HG03045 (cell line): ENCODE measurements around the gene MAD1L1.
"Not testable (repeated sequence)": the region's sequence is repeated elsewhere in the genome, so short reads cannot be mapped to it uniquely, and the experiment has no call there.

Experiments used
- ATAC-seq: cut with Tn5 transposase; IDR thresholded peaks from one replicate; pipeline ENCODE4 v1.9.1; 2021; ENCODE audit warnings: mild to moderate bottlenecking, moderate library complexity; ENCODE audit not compliant: unreplicated experiment

The MAD1L1 gene

DNA sequence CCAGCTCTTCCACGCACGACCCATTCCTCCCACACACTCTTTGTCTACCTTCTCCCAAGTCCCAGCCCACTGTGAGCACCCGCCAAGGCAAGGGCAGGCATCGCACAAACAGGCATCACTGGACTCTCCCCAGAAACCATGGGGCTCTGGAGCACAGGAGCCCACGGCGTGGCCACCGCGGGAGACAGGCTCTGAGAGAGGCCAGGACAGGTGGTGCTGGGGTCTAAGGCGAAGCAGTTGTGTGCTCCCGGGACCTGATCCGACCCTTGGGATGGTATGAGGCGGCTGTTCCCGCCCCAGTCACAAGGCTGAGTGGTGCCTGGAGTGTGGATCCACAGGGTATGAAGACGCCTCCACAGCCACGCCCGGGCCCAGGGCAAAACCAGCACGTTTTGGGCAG lies 156.9 kb downstream of the MAD1L1 start:
- no peak for ATAC-seq

DNA sequence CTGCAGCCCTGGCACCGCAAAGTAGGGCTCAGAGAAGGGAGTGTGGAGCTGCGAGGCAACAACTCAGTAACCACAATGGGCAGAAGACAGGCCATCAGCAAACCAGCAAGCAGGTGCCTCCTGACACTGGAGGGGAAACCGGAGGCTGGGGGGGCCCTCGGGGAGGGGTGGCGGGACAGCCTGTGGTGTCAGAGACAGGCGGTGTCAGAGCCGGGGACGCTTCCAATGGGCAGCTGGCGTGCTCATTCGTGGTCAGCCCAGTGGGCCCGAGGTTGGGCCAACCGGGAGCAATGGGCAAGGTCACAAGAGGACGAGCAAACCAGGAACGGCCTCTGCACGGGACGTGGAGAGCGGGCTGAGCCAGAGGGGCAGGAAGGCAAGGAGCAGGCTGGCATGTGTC lies 158.1 kb downstream of the MAD1L1 start:
- no peak for ATAC-seq

DNA sequence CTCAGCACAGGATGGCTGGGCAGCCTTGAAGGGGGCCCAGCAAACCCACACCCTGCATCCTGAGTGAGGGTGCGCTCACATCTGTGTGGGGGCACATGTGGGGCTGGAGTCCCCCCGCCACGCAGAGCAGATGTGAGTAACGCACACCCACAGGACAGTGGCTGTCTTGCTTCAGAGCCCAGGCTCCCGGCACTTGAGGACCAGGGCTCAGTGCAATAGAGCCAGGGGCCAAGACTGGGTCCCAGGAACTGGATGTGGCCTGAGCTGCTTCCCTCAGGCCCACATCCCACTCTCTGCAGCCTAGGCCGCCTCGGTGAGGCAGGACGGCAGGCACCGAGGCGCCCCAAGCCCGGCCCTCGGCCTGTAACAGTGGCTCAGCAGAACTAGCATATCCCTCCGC lies 159.9 kb downstream of the MAD1L1 start:
- no peak for ATAC-seq

DNA sequence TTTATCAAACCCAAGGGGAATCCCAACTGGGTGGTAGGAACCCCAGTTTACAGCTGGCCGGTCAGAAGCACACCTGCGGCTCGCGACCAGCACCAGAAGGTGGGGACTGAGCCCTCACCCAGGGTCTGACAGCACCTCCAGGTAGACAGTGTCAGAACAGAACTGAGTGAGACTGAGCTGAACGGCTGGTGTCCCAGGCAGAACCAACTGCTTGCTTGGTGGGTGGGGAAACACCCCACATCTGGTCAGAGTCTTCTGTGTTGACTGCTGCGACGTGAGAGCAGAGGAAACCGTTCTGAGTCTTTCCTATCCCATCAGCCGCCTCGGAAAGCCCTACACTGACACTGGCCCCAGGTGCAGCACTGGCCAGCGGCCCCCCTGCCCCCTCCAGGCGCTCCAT lies 160.7 kb downstream of the MAD1L1 start:
- peak; percentile 82 for ATAC-seq

DNA sequence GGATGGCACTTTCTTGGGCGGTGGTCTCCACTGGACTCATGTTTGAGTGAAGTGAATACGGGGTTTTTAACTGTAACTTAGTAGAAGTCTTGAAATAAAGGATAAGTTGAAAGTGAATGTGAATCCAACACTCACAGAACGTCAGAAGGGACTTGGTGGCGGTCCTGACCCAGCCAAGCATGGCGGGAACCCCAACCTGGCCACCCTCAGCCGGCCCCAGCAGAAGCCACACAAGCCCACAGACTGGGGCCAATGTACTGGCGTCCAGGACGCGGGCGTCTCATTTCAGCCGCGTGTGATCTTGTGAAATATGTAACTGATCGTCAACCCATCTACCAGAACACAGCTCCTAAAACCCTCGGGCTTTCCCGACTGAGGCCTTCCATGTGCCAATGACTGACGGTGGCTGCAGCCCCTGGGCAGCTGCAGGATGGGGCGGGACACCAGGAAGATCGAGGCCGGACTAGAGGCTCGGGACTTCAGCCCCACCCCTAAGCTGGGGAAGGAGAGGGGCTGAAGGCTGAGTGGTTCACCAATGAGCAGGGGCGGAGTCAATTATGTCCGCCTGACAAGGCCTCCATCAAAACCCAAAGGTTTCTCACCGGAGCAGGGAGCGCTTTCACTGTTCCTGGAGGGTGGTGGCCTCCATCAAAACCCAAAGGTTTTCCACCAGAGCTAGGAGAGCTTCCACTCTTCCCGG lies 161.5 kb downstream of the MAD1L1 start:
- no peak for ATAC-seq

DNA sequence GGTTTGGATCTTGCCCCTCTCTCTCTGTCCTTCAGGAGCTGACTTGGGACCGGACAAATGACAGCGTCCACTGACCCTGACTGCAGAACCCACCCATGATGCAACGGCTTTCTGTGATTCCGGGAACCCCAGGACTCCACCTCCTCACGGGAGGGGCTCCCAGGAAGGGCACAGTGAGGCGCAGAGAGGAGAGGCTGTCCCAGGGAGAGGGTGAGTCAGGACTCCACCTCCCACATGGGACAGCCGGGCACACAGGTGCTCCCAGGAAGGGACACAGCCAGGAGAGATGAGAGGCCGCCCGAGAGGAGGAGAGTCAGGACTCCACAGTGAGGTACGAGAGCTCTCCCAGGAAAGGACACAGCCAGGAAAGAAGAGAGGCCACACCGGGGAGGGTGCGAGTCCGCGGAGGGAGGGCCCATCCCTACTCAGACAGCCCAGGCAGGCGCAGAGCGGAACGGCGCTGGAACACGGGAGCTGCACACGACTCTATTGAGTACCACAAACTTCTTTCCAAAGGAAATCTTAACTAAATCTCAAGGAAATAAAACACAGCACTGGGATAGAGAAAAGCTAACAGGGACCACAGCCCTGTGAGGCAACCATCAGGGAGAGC lies 162.5 kb downstream of the MAD1L1 start:
- no peak for ATAC-seq

DNA sequence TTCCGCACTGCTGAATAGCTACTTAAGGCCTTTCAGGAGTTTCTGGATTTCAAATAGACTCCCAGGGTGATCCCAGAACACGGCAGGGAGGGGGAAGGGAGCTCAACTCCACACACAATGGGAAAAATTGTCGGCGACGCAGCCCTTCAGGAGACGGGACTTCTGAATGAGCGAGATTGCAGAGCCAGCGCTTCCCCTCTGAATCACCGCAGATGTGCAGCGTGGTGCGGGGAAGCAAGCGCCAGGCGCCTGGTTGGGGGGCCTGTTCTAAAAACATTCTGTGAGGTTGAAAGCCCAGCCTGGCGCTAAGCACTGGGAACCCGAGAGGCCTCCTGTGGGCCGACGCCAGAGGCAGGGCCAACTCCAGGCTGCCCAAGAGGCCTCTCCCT lies 163.3 kb downstream of the MAD1L1 start:
- no peak for ATAC-seq

DNA sequence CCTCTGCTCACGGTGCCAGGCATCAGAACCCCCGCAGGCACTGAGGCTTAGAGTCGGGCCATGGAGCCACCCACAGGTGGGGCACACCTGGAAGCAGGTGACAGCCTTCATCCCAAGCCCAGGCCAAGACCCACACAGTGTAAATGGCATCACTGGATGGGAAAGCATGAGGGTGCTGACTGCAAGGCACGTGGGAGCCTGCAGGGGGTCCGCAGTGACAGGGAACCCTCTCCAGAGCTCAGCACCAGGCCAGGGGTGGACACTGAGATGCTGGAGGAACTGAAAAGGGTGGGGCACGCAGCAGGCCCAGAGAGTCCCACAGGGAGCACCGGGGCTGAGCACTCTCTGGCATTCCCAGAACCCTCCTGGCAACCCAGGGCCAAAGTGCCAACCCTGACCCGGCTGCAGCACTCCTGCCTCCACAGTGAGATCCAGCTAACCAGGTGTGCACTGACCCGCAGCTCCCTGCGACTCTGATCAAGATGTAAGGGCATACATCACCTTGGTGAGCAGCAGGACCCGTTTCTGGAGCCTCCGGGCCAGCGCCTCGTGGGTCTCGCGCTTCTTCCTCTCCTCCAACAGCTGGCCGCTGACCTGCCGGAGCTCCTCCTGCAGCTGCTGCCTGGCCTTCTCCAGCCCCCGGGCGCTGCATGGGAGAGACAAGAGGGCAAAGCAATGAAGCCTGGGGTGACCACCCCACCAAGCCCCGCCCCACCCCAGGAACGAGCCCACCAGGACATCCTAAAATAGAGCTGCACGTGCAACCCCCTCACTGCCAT lies 163.9 kb downstream of the MAD1L1 start:
- no peak for ATAC-seq

DNA sequence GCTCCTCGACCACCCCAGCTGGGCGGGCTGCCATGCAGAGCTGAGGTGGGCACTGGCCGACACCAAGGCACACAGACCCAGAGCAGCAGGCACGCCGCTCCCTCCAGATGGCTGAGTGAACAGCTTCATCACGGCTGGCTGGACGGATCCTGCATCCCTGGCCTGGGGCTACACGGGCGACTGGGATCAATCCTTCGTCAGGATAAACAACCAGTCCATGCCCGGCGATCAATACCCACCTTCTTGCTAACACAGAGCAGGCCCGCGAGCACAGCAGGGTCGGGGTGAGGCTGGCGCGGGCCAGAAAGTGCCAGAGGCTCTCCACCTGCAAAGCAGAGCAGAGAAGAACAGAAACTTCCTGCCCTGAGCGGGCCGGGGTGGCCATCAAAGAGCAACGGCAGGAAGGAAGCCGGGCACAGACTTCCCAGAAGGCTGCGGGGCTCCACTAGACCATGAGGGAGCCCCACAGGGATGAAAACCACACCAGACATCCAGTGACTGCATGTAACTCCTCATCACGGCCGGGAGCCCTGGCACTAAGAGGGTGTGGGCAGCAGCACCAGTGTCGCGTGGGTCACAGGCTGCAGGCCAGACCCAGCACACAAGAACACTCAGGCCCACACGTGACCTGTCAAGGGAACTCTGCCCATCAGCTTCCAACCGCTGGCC lies 166.4 kb downstream of the MAD1L1 start:
- ATAC-seq = no peak

DNA sequence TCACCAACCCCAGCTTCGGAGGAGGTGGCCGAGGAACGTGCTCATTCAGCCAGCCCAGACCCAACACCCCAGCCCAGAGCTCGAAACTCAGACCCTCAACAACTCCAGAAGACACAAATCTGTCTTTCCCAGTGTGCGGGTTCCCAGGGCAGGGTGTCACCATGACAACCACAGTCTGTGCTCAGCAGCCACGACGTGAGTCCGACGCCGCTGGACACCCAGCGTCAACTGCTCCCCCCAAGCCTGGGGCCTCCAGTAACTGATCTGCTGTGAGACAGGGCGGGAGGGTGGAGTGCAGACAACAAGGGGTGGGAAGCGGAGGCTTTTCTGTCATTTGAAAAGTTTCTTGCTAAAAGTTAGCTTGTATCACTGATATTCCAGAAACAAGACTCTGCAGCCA lies 167.2 kb downstream of the MAD1L1 start:
- no peak for ATAC-seq

DNA sequence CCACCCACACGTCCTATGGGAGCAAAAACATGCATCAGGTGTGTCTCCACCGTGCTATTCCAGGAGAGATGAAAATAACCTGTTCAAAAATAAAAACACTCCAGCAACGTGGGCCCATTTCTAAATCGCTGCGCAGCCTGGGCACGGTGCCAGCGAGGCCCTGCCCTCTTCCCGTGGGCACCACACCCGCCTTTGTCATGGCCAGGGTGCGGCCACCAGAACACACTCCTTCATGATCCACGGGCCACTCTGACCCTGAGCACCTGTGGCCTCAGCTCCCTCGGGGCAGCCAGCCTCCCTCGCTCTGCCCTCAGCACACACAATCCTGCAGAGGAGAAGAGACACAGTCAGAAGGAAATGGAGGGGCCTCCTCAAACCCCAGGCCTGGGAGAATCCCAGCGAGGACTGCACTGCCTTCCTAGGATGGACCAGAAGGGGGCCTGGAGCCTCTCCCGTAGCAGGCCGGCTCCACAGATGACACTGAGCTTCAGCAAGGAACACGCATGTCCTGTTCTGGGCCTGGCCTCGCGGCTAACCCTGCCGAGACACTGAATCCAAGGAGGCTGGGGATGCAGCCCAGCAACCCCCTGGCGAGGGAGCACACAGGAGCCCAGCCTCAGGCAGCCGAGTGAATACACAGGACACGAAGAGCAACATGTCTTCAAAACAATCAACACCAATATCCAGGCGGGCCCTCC lies 169.0 kb downstream of the MAD1L1 start:
- ATAC-seq = no peak

DNA sequence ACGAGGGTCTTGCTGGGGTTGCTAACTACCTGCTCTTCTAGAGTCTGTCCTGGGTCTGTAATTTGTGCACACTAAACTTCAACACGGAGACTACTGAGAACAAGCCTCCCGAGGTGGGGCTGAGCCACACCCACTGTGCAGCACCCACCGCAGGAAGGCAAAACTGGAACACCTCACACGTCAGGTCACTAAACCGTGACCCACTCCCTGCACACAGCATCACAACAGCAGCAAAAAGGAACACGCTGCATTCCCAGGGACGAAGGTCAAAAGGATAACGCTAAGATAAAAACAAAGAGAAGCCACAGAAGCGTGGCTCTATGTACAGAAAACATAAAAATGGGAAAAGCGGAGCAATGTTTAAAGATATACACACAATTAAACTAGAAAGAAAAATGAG lies 170.1 kb downstream of the MAD1L1 start:
- ATAC-seq = no peak

DNA sequence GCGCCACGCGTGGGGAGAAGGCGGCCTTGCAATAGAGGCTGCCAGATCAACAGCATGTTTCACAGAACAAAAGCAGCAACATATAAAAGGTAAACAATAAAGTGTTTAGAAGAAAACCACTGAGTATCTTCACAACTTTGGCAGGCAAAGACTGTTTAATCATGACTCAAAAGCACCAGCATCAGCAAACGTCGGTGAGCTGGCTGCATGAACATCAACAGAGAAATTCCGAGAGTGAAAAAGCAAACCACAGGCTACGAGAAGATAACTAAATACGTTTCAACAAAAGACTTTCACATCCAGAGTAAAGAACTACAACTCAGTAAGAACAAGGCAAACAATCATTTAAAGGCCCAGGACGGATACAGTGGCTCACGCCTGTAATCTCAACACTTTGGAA lies 172.0 kb downstream of the MAD1L1 start:
- no peak for ATAC-seq

DNA sequence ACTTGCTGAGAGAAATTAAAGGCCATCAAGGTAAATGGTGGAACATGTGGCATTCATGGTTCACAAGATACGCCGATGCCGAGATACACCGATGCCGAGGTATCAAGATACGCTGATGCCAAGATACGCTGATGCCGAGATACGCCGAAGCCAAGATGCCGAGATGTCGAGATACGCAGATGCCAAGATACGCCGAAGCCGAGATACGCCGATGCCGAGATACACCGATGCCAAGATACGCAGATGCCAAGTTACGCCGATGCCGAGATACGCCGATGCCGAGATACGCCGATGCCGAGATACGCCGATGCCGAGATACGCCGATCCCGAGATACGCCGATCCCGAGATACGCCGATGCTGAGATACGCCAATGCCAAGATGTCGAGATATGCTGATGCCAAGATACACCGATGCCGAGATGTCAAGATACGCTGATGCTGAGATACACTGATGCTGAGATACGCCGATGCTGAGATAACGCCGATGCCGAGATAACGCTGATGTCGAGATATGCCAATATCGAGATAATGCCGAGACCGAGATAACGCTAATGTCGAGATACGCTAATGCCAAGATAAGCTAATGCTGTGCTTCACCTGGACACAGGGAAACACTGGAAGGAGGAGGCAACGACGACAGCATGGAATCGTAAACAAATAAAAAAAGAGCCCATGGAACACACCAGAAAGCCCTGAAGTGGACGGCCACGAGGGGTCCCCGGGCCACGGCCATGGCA lies 172.6 kb downstream of the MAD1L1 start:
- no peak for ATAC-seq

DNA sequence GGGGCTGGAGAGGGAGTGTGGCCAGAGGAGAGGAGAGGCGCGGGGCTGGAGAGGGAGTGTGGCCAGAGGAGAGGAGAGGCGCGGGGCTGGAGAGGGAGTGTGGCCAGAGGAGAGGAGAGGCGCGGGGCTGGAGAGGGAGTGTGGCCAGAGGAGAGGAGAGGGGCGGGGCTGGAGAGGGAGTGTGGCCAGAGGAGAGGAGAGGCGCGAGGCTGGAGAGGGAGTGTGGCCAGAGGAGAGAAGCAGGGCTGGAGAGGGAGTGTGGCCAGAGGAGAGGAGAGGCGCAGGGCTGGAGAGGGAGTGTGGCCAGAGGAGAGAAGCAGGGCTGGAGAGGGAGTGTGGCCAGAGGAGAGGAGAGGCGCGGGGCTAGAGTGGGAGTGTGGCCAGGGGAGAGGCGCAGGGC lies 174.5 kb downstream of the MAD1L1 start:
- not testable (repeated sequence) for ATAC-seq

DNA sequence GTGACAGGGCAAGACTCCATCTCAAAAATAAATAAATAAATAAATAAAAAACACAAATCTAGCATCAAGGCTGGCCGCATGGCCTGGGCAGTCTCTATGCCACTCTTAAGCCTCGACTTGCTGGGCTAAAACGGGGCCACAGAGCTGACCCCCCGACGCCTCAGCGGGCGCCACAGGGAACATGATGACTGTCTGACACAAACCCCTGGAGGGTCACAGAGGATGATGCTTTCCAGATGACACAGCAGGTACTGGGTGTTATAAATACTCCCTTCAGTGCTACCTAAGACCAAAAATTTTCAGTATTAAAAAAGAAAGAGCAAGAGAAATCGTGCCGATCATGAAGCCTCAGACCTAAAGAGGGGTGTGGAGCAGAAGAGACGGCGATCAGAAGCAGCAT lies 176.8 kb downstream of the MAD1L1 start:
- ATAC-seq = no peak

DNA sequence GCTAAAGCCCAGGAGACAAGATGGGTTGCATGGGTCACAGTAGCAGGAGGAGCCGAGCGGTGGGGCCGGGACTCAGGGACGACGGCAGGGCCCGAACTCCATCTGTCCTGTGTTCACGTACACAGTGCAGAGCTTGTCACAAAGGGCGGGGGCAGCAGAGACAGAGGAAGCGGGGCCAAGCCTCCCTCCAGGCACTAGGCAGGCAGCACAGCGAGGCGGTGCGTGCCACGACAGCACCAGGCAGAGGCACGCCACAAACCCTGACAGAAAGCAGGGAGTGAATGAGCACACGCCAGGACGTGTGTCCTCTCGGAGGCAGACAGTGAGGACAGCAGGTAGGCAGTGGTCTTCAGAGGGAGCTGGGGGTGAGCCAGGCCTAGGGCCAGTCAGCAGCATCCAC lies 177.8 kb downstream of the MAD1L1 start:
- ATAC-seq = no peak

DNA sequence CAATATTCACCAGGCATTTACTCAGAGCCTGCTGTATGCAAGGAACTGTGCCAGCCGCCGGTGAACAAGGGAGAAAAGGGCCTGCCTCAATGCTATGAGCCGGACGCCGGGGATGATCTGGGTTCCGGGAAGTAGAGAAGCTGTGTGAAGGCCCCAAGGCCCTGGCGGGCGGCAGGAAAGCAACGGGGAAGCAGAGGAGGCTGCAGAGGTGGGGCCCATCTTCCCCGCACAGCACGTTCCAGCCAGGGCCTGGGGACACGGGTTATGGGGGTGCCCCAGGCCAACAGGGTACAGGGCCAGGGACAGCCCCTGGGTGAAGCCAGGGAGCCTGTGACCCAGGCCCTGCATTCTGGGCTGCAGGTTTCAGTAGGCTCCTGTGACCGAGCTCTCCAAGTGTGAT lies 179.3 kb downstream of the MAD1L1 start:
- ATAC-seq = no peak

DNA sequence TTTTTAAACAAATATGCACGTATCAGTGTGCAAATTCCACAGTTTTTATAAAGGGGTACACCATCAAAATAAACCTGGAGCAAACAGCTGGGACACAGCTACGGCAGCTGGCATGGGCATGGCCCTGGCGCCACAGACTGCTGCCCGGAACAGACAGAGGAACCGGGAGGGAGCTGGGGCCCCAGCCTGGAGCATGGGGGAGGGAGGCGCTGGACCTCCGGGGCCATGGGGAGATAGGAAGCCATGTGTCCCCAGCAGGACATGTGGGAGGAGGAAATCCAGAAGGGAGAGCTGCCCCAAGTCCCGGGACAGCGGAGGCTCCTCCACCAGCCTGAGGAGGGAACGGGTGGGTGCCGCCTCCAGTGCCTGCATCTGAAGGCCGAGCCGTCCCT lies 180.1 kb downstream of the MAD1L1 start:
- ATAC-seq = no peak
